IMR-90 (cell line): ENCODE data around the gene ACOXL. TPM values are rescaled to one million over a fixed set of nuclear protein-coding genes. Genes with fewer than 3 reads are reported as not detected.

ENCODE experiments used
- ATAC-seq: fragments of 200-7000 bp; cut with Tn5 transposase; 2 replicates; pipeline ENCODE4 v1.9.1; 2020; ENCODE audit warnings: low read depth, mild to moderate bottlenecking, moderate library complexity
- BruUV-seq: library from RNA; stranded (reverse); fragments of 400-500 nt; replicated peaks from 2 replicates; lab custom pipeline; 2021; lab: Mats Ljungman, UMichigan
- CTCF ChIA-PET: fragments of 300-600 bp; formaldehyde crosslinking; extraction: SDS; loops from one replicate; lab custom pipeline; 2021; ENCODE audit warnings: antibody characterized with exemption; lab: Yijun Ruan, JAX
- POLR2A ChIA-PET: fragments of 300-600 bp; sonication (Branson Sonifier 250); formaldehyde crosslinking; loops from one replicate; lab custom pipeline; 2022; ENCODE audit warnings: antibody characterized with exemption; ENCODE audit not compliant: unreplicated experiment; lab: Charles Lee
- DNase-seq: peaks from one replicate; pipeline ENCODE4 v3.0.0; 2013
- H2AFZ ChIP-seq: replicated peaks from 2 replicates; pipeline ENCODE3; 2013; ENCODE audit warnings: low read length, mild to moderate bottlenecking; ENCODE audit not compliant: poor library complexity
- H2AK5ac ChIP-seq: 2 replicates; pipeline ENCODE4 v1.6.1; 2013; ENCODE audit warnings: low read depth, low read length, inconsistent platforms
- H2AK9ac ChIP-seq: replicated peaks from 2 replicates; pipeline ENCODE3; 2013; ENCODE audit warnings: mild to moderate bottlenecking, low read depth, low read length, moderate library complexity; ENCODE audit not compliant: poor library complexity
- H2BK120ac ChIP-seq: 2 replicates; pipeline ENCODE4 v1.6.1; 2013; ENCODE audit warnings: low read depth, low read length, inconsistent platforms
- H2BK15ac ChIP-seq: 3 replicates; pipeline ENCODE4 v1.6.1; 2013; ENCODE audit warnings: low read depth, low read length, inconsistent platforms
- H2BK20ac ChIP-seq: 2 replicates; pipeline ENCODE4 v1.6.1; 2013; ENCODE audit warnings: low read depth, mild to moderate bottlenecking, inconsistent platforms, low read length, moderate library complexity
- H2BK5ac ChIP-seq: 2 replicates; pipeline ENCODE4 v1.6.1; 2013; ENCODE audit warnings: mild to moderate bottlenecking, low read depth, low read length, inconsistent platforms; ENCODE audit not compliant: poor library complexity, severe bottlenecking
- H3K14ac ChIP-seq: replicated peaks from 2 replicates; pipeline ENCODE4 v1.6.1; 2013; ENCODE audit warnings: low read depth, low read length, inconsistent platforms
- H3K18ac ChIP-seq: 2 replicates; pipeline ENCODE4 v1.6.1; 2013; ENCODE audit warnings: low read depth, low read length, control low read depth
- H3K23ac ChIP-seq: 2 replicates; pipeline ENCODE4 v1.6.1; 2013; ENCODE audit warnings: low read depth, low read length, inconsistent platforms
- H3K27ac ChIP-seq: 2 replicates; pipeline ENCODE4 v1.5.1; 2013; ENCODE audit warnings: mild to moderate bottlenecking, control low read depth, low read length; ENCODE audit not compliant: insufficient read depth
- H3K27me3 ChIP-seq: 2 replicates; pipeline ENCODE4 v1.6.1; 2013; ENCODE audit warnings: low read length; ENCODE audit not compliant: control insufficient read depth, insufficient read depth
- H3K36me3 ChIP-seq: 2 replicates; pipeline ENCODE4 v1.6.1; 2013; ENCODE audit warnings: low read length, mixed read lengths; ENCODE audit not compliant: control insufficient read depth, insufficient read depth
- H3K4ac ChIP-seq: 2 replicates; pipeline ENCODE4 v1.6.1; 2013; ENCODE audit warnings: low read depth, low read length, inconsistent platforms
- H3K4me1 ChIP-seq: 2 replicates; pipeline ENCODE4 v1.6.1; 2013; ENCODE audit warnings: low read length, mixed read lengths; ENCODE audit not compliant: control insufficient read depth, insufficient read depth
- H3K4me2 ChIP-seq: 2 replicates; pipeline ENCODE4 v1.6.1; 2013; ENCODE audit warnings: low read depth, mild to moderate bottlenecking, control low read depth, low read length, moderate library complexity
- H3K4me3 ChIP-seq: 2 replicates; pipeline ENCODE4 v1.5.1; 2013; ENCODE audit warnings: low read depth, mild to moderate bottlenecking, control low read depth, low read length, moderate library complexity; ENCODE audit not compliant: insufficient read depth
- H3K56ac ChIP-seq: 2 replicates; pipeline ENCODE4 v1.6.1; 2013; ENCODE audit warnings: low read length, inconsistent platforms; ENCODE audit not compliant: insufficient read depth; ENCODE audit errors: extremely low read depth
- H3K79me1 ChIP-seq, 2 experiments: 2 replicates each; pipeline ENCODE4 v1.6.1; 2013; ENCODE audit warnings: low read length in 2 of 2, inconsistent platforms in 1 of 2, low read depth in 1 of 2
- H3K9ac ChIP-seq: 2 replicates; pipeline ENCODE4 v1.6.1; 2013; ENCODE audit warnings: low read depth, low read length, control low read depth
- H3K9me1 ChIP-seq: 2 replicates; pipeline ENCODE4 v1.6.1; 2013; ENCODE audit warnings: low read length, inconsistent platforms; ENCODE audit not compliant: insufficient read depth
- H3K9me3 ChIP-seq: 2 replicates; pipeline ENCODE4 v1.6.1; 2013; ENCODE audit warnings: low read length; ENCODE audit not compliant: control insufficient read depth, insufficient read depth
- H4K20me1 ChIP-seq: 2 replicates; pipeline ENCODE4 v1.6.1; 2013; ENCODE audit warnings: low read length, inconsistent platforms; ENCODE audit not compliant: insufficient read depth
- H4K5ac ChIP-seq: 2 replicates; pipeline ENCODE4 v1.6.1; 2013; ENCODE audit warnings: mild to moderate bottlenecking, low read depth, low read length, control low read depth
- H4K8ac ChIP-seq, 2 experiments: 2 replicates each; pipeline ENCODE4 v1.6.1; 2013; ENCODE audit warnings: low read depth in 2 of 2, low read length in 2 of 2, control low read depth in 1 of 2, inconsistent platforms in 1 of 2
- H4K91ac ChIP-seq: 2 replicates; pipeline ENCODE4 v1.6.1; 2013; ENCODE audit warnings: low read depth, low read length, inconsistent platforms; ENCODE audit not compliant: insufficient read depth
- MAFK ChIP-seq: IDR thresholded peaks from 2 replicates; pipeline ENCODE4 v1.6.1; 2012; ENCODE audit warnings: low read depth, low read length, improper control_type of control experiment
- NFE2L2 ChIP-seq: fragments of 150-350 bp; IDR thresholded peaks from 2 replicates; pipeline ENCODE4 v1.6.1; 2016; ENCODE audit warnings: low read depth, mild to moderate bottlenecking, low read length
- RFX5 ChIP-seq: IDR thresholded peaks from 2 replicates; pipeline ENCODE4 v1.8.0; 2012; ENCODE audit warnings: low read depth, mild to moderate bottlenecking, low read length, moderate library complexity
- WGBS, 2 experiments: methylation state at CpG; one replicate each; pipeline versions ENCODE4 v1.1.5 to v1.1.7; 2013; ENCODE audit warnings: missing lambda C conversion rate in 2 of 2; ENCODE audit not compliant: insufficient read length in 1 of 2; ENCODE audit errors: extremely low coverage in 2 of 2; 5-methylcytosine and 5-hydroxymethylcytosine counted together
- dilution Hi-C: fragments of 300-500 bp; cut with HindIII; formaldehyde crosslinking; loops from one replicate; pipeline ENCODE4 v1.14.3; 2018; ENCODE audit warnings: low sequenced_read_pairs; ENCODE audit not compliant: unreplicated experiment
- in situ Hi-C: fragments of 300-500 bp; cut with MboI; formaldehyde crosslinking; loops from 3 replicates; pipeline ENCODE4 v1.14.3; 2019; ENCODE audit warnings: low sequenced_read_pairs, inconsistent platforms, mixed read lengths
- intact Hi-C: fragments of 100-400 bp; cut with micrococcal nuclease; formaldehyde crosslinking; loops from 2 replicates; pipeline ENCODE4 v1.10.0; 2022
- polyA plus RNA-seq, 3 experiments: library from polyadenylated mRNA; depleted of rRNA; stranded (reverse); fragments of >200 nt; gene quantifications; 2 replicates each; pipeline ENCODE4 v1.2.3, GENCODE V29; 2012; ENCODE audit warnings: low replicate concordance in 1 of 3
- total RNA-seq: library from RNA; depleted of rRNA; stranded (reverse); fragments of >200 nt; gene quantifications from 2 replicates; pipeline ENCODE4 v1.2.3, GENCODE V29; 2012

ACOXL gene
- total and polyA plus RNA-seq, 2 of the 4 experiments (the other 2 are of a cell fraction), result not detected

- no peak overlapping the region for H2BK20ac ChIP-seq
- no peaks in the 10 kb centered on the region for H3K9me1 ChIP-seq
- no peaks in the 10 kb centered on the region for H3K9me3 ChIP-seq
- WGBS, 2 experiments, result no CpG with 5 or more reads among the region's 1 CpG
- in situ Hi-C loops (no loop called here), intact Hi-C loops (no loop called here), dilution Hi-C loops (no loop called here)
- H3K9ac ChIP-seq, result no peak overlapping the region
- no peaks in the 10 kb centered on the region for H3K36me3 ChIP-seq
- no peak overlapping the region for H3K56ac ChIP-seq
- H3K27me3 ChIP-seq, result peaks cover 8% of the 10 kb centered on the region
- H2AK5ac ChIP-seq, result no peak overlapping the region
- ChIA-PET POLR2A (no interaction called here), CTCF (no interaction called here)
- no peak overlapping the region for H4K5ac ChIP-seq
- no peak overlapping the region for H3K4me3 ChIP-seq
- H3K4me2 ChIP-seq, result no peak overlapping the region
- H4K91ac ChIP-seq, result no peak overlapping the region
- TF ChIP-seq MAFK (no peak), NFE2L2 (no peak), RFX5 (no peak)
- H2AFZ ChIP-seq, result no peak overlapping the region
- no peak overlapping the region for H2BK120ac ChIP-seq
- H3K18ac ChIP-seq, result no peak overlapping the region
- DNase-seq (no peak), ATAC-seq (no peak)
- H4K8ac ChIP-seq, result no peak overlapping the region
- no peak overlapping the region for H3K4ac ChIP-seq
- H3K79me1 ChIP-seq, result no peaks in the 10 kb centered on the region
- no peaks in the 10 kb centered on the region for H4K20me1 ChIP-seq
- H2BK15ac ChIP-seq, result no peak overlapping the region
- H3K27ac ChIP-seq, result no peak overlapping the region
- H3K4me1 ChIP-seq, result no peaks in the 10 kb centered on the region
- H2BK5ac ChIP-seq, result no peak overlapping the region
- no peak overlapping the region for H3K14ac ChIP-seq
- H2AK9ac ChIP-seq, result no peak overlapping the region
- no peak overlapping the region for H3K23ac ChIP-seq
- no TSS peak for BruUV-seq
Measured at GRCh38 chr2:111061191-111061590, 328.8 kb downstream of the ACOXL start.
